HEK293T (cell line): Measurements from ENCODE around the gene ATG2B.

ENCODE experiments used
- TARDBP ChIP-seq: fragments of 450-650 bp; IDR thresholded peaks from 2 replicates; pipeline ENCODE4 v1.6.1; 2016
- TF ChIP-seq, protein P1 (sequence below): fragments of 450-650 bp; IDR thresholded peaks from 2 replicates; pipeline ENCODE4 v1.6.1; 2016

DNA sequence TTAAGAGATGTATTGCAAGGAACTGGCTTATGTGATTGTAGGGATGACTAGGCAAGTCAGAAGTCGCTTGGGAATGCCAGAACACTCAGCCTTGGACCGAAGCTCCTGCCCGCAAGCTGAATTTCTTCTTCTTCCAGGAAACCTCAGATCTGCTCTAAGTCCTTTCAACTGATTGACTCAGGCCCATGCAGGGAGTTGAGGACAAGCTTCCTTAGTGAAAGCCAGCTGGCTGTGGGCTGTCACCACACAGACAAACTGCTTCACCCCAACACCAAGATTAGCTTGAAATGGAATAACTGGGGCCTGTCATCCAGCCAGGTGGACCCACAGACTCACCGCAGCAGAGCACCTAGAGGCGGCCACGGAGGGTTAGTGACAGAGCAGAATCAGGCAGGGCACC is 133.8 kb downstream of the ATG2B start:
- TF ChIP-seq, protein P1, sequence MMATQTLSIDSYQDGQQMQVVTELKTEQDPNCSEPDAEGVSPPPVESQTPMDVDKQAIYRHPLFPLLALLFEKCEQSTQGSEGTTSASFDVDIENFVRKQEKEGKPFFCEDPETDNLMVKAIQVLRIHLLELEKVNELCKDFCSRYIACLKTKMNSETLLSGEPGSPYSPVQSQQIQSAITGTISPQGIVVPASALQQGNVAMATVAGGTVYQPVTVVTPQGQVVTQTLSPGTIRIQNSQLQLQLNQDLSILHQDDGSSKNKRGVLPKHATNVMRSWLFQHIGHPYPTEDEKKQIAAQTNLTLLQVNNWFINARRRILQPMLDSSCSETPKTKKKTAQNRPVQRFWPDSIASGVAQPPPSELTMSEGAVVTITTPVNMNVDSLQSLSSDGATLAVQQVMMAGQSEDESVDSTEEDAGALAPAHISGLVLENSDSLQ = no peak
- no peak for TF ChIP-seq TARDBP
